Body of pancreas (tissue), 4 donors: Measurements from ENCODE around the gene GAB1.

Source experiments
- CTCF ChIP-seq, 7 experiments: fragments of 450-650 bp in 4 of 7; fragments of 200-600 bp in 3 of 7; sonication (generic) in 3 of 7; IDR thresholded peaks; one replicate each; pipeline ENCODE4 v1.5.1; 2016 to 2019; ENCODE audit warnings: antibody characterized with exemption in 7 of 7
- POLR2A ChIP-seq, 3 donors: fragments of 450-650 bp; IDR thresholded peaks; one replicate each; pipeline ENCODE4 v1.6.1; 2016; ENCODE audit warnings: antibody characterized with exemption in 3 of 3, mild to moderate bottlenecking in 2 of 3

GRCh38 chr4:143393195-143393594 lies 56.5 kb downstream of the GAB1 start:
- TF ChIP-seq CTCF (IDR thresholded peaks at IDR 0.05) = no peak
- no peak for TF ChIP-seq POLR2A (IDR thresholded peaks at IDR 0.05)
